ENCODE data around the gene RIN3. TPM values are rescaled to one million over a fixed set of nuclear protein-coding genes. Genes with fewer than 3 reads are reported as not detected.

RIN3 gene
- total and polyA plus RNA-seq, 4 donors = 5.0 to 15.6 (median 9.0) TPM

- TF ChIP-seq REST (IDR thresholded peaks at IDR 0.05) = no peak
Observed at GRCh38 chr14:92581206-92581605, 67.6 kb downstream of the RIN3 start (continued).

- no peak for DNase-seq (ENCODE audit: low spot score)
- TF ChIP-seq MAX (IDR thresholded peaks at IDR 0.05) (no peak), JUND (IDR thresholded peaks at IDR 0.05) (no peak), YY1 (IDR thresholded peaks at IDR 0.05) (no peak), RXRA (IDR thresholded peaks at IDR 0.05) (no peak), EGR1 (IDR thresholded peaks at IDR 0.05; ENCODE audit: low read depth in 2 of 2) (no peak), SP1 (IDR thresholded peaks at IDR 0.05) (no peak), FOXA2 (IDR thresholded peaks at IDR 0.05) (no peak), FOXA1 (IDR thresholded peaks at IDR 0.05) (no peak), HNF4G (IDR thresholded peaks at IDR 0.05) (no peak), HNF4A (conservative IDR thresholded peaks at IDR 0.05) (no peak), RAD21 (IDR thresholded peaks at IDR 0.05) (no peak), GABPA (IDR thresholded peaks at IDR 0.05 in 1 of 2, conservative IDR thresholded peaks at IDR 0.05 in 1 of 2) (no peak), NR2F2 (IDR thresholded peaks at IDR 0.05) (no peak), ATF3 (IDR thresholded peaks at IDR 0.05) (no peak), REST (IDR thresholded peaks at IDR 0.05) (no peak)
- WGBS = 88% methylated on average over 11 of the region's 11 CpGs
- H3K9ac ChIP-seq (ENCODE audit: low read depth in 1 of 2, low read length in 2 of 2) = no peak overlapping the region
- H3K9me3 ChIP-seq (ENCODE audit: control insufficient read depth in 4 of 4, low read length in 3 of 4) = no peaks in the 10 kb centered on the region
- no peaks in the 10 kb centered on the region for H3K4me1 ChIP-seq (ENCODE audit: control insufficient read depth in 4 of 4, insufficient read depth in 4 of 4, low read length in 3 of 4)
- peaks cover 0 to 33% (median 12%) of the 10 kb centered on the region in 4 donors for H3K36me3 ChIP-seq (ENCODE audit: control insufficient read depth in 4 of 4, insufficient read depth in 3 of 4, low read depth in 1 of 4, low read length in 3 of 4)
- H3K27me3 ChIP-seq (ENCODE audit: control insufficient read depth in 4 of 4, insufficient read depth in 4 of 4, low read length in 3 of 4) = no peaks in the 10 kb centered on the region
- H3K27ac ChIP-seq (ENCODE audit: low read depth in 1 of 2, low read length in 2 of 2) = no peak overlapping the region
- no peak overlapping the region for H3K4me3 ChIP-seq (ENCODE audit: low read depth in 1 of 3, low read length in 3 of 3)
Observed at GRCh38 chr14:92581966-92582566, 68.5 kb downstream of the RIN3 start.

Data from liver (tissue), 9 donors.